Coronary artery (tissue), 2 donors: Measurements from ENCODE around the gene ASAP3.
A peak's percentile ranks its signal among the peaks of the same experiment; 100 is the strongest.

Experiments used
- DNase-seq: peaks from one replicate; pipeline ENCODE4 v3.0.0-alpha.2; 2017; ENCODE audit warnings: low spot score
- H3K27ac ChIP-seq, 2 donors: fragments of 200-600 bp; sonication (generic); one replicate each; pipeline ENCODE4 v1.5.1; 2016 to 2019
- H3K4me3 ChIP-seq: fragments of 200-600 bp; sonication (generic); 2 replicates; pipeline ENCODE4 v1.5.1; 2016; ENCODE audit warnings: mild to moderate bottlenecking, moderate library complexity
- TF ChIP-seq, protein P1 (sequence below): fragments of 200-600 bp; sonication (generic); IDR thresholded peaks from one replicate; pipeline ENCODE4 v1.5.1; 2019; ENCODE audit warnings: antibody characterized with exemption

ASAP3 gene

DNA sequence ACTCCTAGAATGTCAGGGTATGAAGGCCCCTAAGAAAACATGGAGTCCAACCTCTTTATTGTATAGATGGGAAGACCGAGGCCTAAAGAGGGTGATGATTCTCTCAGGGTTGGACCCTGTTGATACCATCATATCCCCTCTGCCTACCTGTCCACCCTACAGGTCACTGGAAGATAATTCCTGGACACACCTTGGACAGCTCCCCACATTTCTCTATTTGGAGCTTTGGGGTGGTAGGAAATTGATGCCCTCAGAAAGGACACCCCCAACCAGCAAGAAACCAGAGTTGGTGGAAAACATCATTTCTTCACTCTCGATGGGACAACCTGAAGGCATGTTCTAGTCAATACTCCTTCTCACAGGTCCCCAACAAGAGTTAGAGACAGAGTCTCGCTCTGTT, 56.4 kb downstream of the ASAP3 start:
- Histone ChIP-seq H3K4me3 (no peak overlapping the region), H3K27ac (no peak overlapping the region)
- TF ChIP-seq, protein P1, sequence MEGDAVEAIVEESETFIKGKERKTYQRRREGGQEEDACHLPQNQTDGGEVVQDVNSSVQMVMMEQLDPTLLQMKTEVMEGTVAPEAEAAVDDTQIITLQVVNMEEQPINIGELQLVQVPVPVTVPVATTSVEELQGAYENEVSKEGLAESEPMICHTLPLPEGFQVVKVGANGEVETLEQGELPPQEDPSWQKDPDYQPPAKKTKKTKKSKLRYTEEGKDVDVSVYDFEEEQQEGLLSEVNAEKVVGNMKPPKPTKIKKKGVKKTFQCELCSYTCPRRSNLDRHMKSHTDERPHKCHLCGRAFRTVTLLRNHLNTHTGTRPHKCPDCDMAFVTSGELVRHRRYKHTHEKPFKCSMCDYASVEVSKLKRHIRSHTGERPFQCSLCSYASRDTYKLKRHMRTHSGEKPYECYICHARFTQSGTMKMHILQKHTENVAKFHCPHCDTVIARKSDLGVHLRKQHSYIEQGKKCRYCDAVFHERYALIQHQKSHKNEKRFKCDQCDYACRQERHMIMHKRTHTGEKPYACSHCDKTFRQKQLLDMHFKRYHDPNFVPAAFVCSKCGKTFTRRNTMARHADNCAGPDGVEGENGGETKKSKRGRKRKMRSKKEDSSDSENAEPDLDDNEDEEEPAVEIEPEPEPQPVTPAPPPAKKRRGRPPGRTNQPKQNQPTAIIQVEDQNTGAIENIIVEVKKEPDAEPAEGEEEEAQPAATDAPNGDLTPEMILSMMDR: no peak
- no peak for DNase-seq

DNA sequence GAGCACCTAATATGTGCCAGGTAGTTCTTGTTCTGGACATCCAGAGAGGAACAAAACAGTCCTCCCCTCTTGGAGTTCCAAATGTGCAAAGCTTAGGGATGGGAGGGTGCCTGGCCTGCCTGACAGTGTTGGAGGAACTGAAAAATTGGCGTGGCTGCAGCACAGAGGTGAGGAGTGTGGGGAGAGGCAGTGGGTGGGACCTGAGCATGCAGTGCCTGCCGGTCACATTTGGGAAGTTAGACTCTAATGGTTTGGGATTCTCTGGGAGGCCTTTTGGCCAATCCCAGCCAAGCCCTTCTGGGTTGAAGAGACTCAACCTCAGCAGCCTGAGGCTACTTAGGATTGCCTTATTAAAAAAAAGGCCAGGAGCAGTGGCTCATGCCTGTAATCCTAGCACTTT, 57.2 kb downstream of the ASAP3 start:
- Histone ChIP-seq H3K4me3 (no peak overlapping the region), H3K27ac (no peak overlapping the region)
- TF ChIP-seq, protein P1: no peak
- DNase-seq: no peak

- TF ChIP-seq, protein P1: no peak
- DNase-seq: no peak
- H3K27ac ChIP-seq: peak overlapping the region in 1 of 2 donors; percentile 90
- peak overlapping the region; percentile 87 for H3K4me3 ChIP-seq
These were observed 58.8 kb downstream of the ASAP3 start for GRCh38 chr1:23425193-23425494.

DNA sequence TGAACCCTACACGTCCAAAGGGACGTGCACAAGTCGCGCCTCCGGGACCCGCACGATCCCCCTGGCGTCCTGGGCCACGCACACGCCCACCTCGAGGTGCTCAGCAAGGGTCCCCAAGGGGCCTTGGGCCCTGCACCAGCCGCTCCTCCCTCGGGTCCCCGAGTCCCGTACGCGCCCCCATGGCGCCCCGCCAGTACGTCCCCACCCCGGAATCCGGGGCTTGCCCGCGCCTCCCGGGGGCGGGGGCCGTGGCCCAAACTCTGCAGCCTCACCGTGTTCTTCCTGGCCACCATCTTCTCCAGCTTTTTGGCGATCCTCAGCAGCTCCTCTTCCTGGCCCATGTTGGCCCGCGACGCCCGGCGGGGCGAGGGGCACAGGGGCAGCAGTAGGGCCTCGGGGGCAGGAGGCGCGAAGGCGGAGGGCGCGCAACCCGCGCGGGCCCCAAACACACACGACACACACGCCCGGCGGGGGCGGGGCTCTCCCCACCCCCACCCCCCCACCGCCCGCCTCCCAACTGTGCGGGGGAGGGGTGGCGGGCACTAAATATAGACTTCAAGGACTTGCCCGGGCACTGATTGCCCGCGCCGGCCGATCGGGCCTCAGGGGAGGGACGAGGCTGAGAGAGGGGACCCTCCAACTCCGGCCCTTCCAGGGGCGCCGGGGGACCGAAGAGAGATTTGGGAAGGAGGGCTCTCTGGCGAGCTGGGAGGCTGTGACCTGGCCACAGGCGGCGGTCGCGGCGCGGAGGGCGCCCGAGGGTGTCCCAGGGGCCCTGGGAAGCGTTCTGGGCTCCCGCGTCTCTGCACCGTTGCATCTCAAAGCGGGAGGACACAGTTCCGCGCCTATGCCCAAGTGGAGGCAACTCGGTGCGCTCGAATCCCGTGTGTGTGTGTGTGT, 59.4 kb downstream of the ASAP3 start, which contains the start of gene TCEA3:
TCEA3 (minus strand) TSS at position 456 of the 900 bp plus-strand sequence; CDS start at position 341, 115 bp downstream.
- no peak for DNase-seq
- H3K27ac ChIP-seq: peak within 1 kb of the TSS; percentile 68 to 90

DNA sequence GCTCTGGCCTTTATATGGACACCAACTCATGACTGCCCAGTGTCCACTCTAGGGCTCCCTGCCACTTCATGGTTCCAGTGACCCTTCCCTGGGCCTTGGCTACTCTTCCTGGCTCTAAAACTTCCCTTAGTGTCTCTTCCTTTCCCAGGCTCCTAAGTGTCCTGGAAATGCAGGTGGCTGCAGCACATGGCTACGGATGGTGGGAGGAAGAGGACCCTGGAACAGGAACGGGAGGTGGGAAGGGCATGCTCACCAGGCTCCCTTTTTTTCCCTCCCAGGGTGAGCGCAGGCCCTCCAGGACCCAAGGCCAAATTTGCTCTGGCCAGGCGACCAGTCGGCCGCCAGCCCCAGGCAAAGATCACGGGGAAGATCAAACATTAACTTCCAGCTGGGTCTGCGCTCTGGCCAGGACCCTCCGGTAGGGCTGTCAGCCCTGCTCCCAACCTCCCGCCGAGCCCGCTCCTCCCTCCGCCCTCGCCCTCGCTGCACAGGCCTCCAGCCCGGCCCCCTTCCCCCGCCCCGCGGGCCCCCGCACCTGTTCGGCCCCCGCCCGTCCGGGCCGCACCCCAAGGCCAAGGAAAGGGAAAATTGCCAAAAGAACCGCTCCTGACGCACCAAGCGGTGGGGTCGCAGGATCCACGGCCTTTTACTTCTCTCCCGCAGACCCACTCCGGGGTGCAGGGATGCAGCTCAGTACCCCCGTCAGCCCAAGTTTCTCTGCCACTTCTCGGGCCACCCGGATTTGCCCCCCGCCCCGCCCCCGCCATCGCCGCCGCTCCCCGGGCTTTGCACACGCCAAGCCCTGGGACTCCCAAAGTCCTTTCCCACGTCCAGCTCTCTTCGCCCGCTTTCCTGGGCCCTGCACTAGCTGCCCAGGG, 60.3 kb downstream of the ASAP3 start:
- TF ChIP-seq, protein P1: no peak
- no peak for DNase-seq
- peak overlapping the region; percentile 68 to 90 for H3K27ac ChIP-seq

More for the DNA sequence above, 59.4 kb downstream of the ASAP3 start, which contains the start of gene TCEA3:
- peak within 1 kb of the TSS; percentile 87 for H3K4me3 ChIP-seq
- TF ChIP-seq, protein P1: no peak

GRCh38 chr1:23422941-23423340, 61.0 kb downstream of the ASAP3 start:
- TF ChIP-seq, protein P1: no peak
- peak overlapping the region; percentile 87 for H3K4me3 ChIP-seq
- DNase-seq: no peak
- peak overlapping the region; percentile 68 to 90 for H3K27ac ChIP-seq

More for the DNA sequence above, 60.3 kb downstream of the ASAP3 start:
- peak overlapping the region; percentile 87 for H3K4me3 ChIP-seq
